ENCODE results near the gene PCDHA6.
"Not testable (repeated sequence)": the region's sequence is repeated elsewhere in the genome, so short reads cannot be mapped to it uniquely, and the experiment has no call there.

- TF ChIP-seq POLR2A, CTCF (IDR thresholded peaks at IDR 0.05): not testable (repeated sequence)
These were observed 40.3 kb upstream of the PCDHA6 start for GRCh38 chr5:140787422-140787821.
